ENCODE data around the gene BCKDK.

DNA sequence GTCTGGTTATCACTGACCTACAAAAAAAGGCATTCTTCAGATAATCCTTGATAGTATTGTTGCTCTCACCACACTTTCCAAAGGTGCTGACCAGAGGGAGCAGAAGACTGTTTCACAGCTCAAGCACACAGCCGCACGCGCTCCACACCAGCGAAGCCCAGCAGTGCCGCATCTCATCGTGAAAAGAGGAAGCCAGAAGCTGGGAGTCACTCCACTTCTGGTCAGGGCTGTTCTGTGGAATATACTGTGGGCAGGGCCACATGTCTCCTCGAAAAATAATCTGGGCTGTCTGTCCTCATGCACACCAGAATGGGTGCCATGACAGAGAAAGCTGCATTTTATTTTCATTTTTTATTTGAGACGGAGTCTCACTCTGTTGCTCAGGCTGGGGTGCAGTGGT, 49.0 kb downstream of the BCKDK start:
- TF ChIP-seq EZH2 (IDR thresholded peaks at IDR 0.05; ENCODE audit: borderline replicate concordance, low read depth, low read length, severe bottlenecking) (no peak), POLR2A (IDR thresholded peaks at IDR 0.05; ENCODE audit: low read depth, low read length) (no peak), MYC (IDR thresholded peaks at IDR 0.05; ENCODE audit: low read depth, low read length) (no peak), POLR2AphosphoS5 (IDR thresholded peaks at IDR 0.05; ENCODE audit: insufficient read depth, low read depth, low read length) (no peak), JUN (IDR thresholded peaks at IDR 0.05; ENCODE audit: borderline replicate concordance, insufficient read depth, insufficient read length, low read depth) (no peak), FOS (IDR thresholded peaks at IDR 0.05; ENCODE audit: borderline replicate concordance, insufficient read depth, low read length) (no peak), GATA2 (IDR thresholded peaks at IDR 0.05; ENCODE audit: insufficient read depth, insufficient read length, low read depth, low read length) (no peak)
- TF ChIP-seq, protein P1, sequence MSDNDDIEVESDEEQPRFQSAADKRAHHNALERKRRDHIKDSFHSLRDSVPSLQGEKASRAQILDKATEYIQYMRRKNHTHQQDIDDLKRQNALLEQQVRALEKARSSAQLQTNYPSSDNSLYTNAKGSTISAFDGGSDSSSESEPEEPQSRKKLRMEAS (IDR thresholded peaks at IDR 0.05; ENCODE audit: insufficient read depth, insufficient read length): no peak
- TF ChIP-seq, protein P2, sequence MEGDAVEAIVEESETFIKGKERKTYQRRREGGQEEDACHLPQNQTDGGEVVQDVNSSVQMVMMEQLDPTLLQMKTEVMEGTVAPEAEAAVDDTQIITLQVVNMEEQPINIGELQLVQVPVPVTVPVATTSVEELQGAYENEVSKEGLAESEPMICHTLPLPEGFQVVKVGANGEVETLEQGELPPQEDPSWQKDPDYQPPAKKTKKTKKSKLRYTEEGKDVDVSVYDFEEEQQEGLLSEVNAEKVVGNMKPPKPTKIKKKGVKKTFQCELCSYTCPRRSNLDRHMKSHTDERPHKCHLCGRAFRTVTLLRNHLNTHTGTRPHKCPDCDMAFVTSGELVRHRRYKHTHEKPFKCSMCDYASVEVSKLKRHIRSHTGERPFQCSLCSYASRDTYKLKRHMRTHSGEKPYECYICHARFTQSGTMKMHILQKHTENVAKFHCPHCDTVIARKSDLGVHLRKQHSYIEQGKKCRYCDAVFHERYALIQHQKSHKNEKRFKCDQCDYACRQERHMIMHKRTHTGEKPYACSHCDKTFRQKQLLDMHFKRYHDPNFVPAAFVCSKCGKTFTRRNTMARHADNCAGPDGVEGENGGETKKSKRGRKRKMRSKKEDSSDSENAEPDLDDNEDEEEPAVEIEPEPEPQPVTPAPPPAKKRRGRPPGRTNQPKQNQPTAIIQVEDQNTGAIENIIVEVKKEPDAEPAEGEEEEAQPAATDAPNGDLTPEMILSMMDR (IDR thresholded peaks at IDR 0.05; ENCODE audit: extremely low read depth in 1 of 2, insufficient read depth in 1 of 2, low read depth in 1 of 2, low read length in 2 of 2): no peak

Data from endothelial cell of umbilical vein (primary cell).